GM21515 (cell line): ENCODE results near the gene TSHR.

Source experiments
- ATAC-seq: cut with Tn5 transposase; IDR thresholded peaks from one replicate; pipeline ENCODE4 v1.9.1; 2021; ENCODE audit not compliant: unreplicated experiment

TSHR gene

GRCh38 chr14:81132468-81132867 lies 177.0 kb downstream of the TSHR start:
- ATAC-seq, result no peak

- no peak for ATAC-seq
These were observed 178.0 kb downstream of the TSHR start for GRCh38 chr14:81133400-81133799.

GRCh38 chr14:81137316-81137715 lies 181.9 kb downstream of the TSHR start:
- ATAC-seq, result no peak

GRCh38 chr14:81138429-81138828 lies 183.0 kb downstream of the TSHR start:
- ATAC-seq, result no peak

- no peak for ATAC-seq
These were observed 186.0 kb downstream of the TSHR start for GRCh38 chr14:81141426-81141825.

GRCh38 chr14:81143793-81144192 lies 188.4 kb downstream of the TSHR start:
- ATAC-seq, result no peak

GRCh38 chr14:81144824-81145603 lies 189.6 kb downstream of the TSHR start:
- no peak for ATAC-seq

GRCh38 chr14:81147140-81147897 lies 191.9 kb downstream of the TSHR start:
- ATAC-seq, result peak; percentile 49

GRCh38 chr14:81148635-81149034 lies 193.2 kb downstream of the TSHR start:
- no peak for ATAC-seq

GRCh38 chr14:81153187-81153586 lies 197.8 kb downstream of the TSHR start:
- ATAC-seq, result no peak

- ATAC-seq, result no peak
These were observed 202.0 kb downstream of the TSHR start for GRCh38 chr14:81157431-81157830.

- ATAC-seq, result no peak
These were observed 205.7 kb downstream of the TSHR start for GRCh38 chr14:81161088-81161487.

GRCh38 chr14:81161749-81162148 lies 206.3 kb downstream of the TSHR start:
- no peak for ATAC-seq

- no peak for ATAC-seq
These were observed 207.5 kb downstream of the TSHR start for GRCh38 chr14:81162941-81163340.

- ATAC-seq, result peak; percentile 90
These were observed 208.8 kb downstream of the TSHR start for GRCh38 chr14:81164167-81164774.

- ATAC-seq, result no peak
These were observed 209.8 kb downstream of the TSHR start for GRCh38 chr14:81165188-81165587.

GRCh38 chr14:81166121-81166520 lies 210.7 kb downstream of the TSHR start:
- no peak for ATAC-seq

GRCh38 chr14:81169267-81169666 lies 213.8 kb downstream of the TSHR start:
- ATAC-seq, result no peak

GRCh38 chr14:81169711-81170103 lies 214.3 kb downstream of the TSHR start:
- peak; percentile 18 for ATAC-seq

- ATAC-seq, result peak; percentile 96
These were observed 214.8 kb downstream of the TSHR start for GRCh38 chr14:81170104-81170828.

GRCh38 chr14:81170829-81171195 lies 215.4 kb downstream of the TSHR start:
- no peak for ATAC-seq
